K562 (cell line): ENCODE measurements around the gene MTPN. TPM values are rescaled to one million over a fixed set of nuclear protein-coding genes. Genes with fewer than 3 reads are reported as not detected.

Experiments
- BCL6 ChIP-seq: fragments of 250-450 bp; sonication (Bioruptor Pico); IDR thresholded peaks from 2 replicates; pipeline ENCODE4 v1.4.0; 2020
- CBX2 ChIP-seq: fragments of 200-600 bp; sonication (generic); IDR thresholded peaks from one replicate; pipeline ENCODE4 v1.6.1; 2012; ENCODE audit warnings: mild to moderate bottlenecking, low read length, inconsistent platforms; ENCODE audit not compliant: insufficient read depth, poor library complexity, severe bottlenecking
- DEAF1 ChIP-seq: fragments of 450-650 bp; formaldehyde crosslinking; IDR thresholded peaks from 2 replicates; pipeline ENCODE4 v1.4.0; 2020; ENCODE audit warnings: mild to moderate bottlenecking, moderate library complexity
- E2F3 ChIP-seq: fragments of 250-450 bp; sonication (Bioruptor Pico); IDR thresholded peaks from 2 replicates; pipeline ENCODE4 v1.4.0; 2020; ENCODE audit warnings: mild to moderate bottlenecking
- EP300 ChIP-seq: IDR thresholded peaks from 2 replicates; pipeline ENCODE4 v1.6.1; 2012; ENCODE audit warnings: low read length, improper control_type of control experiment
- EWSR1 ChIP-seq: fragments of 450-650 bp; IDR thresholded peaks from 2 replicates; pipeline ENCODE4 v1.6.1; 2018; ENCODE audit warnings: borderline replicate concordance, mild to moderate bottlenecking, low read depth, moderate library complexity; ENCODE audit not compliant: partially characterized antibody
- GATAD2B ChIP-seq: fragments of 450-650 bp; IDR thresholded peaks from 2 replicates; pipeline ENCODE4 v1.6.1; 2017; ENCODE audit warnings: mild to moderate bottlenecking, borderline replicate concordance
- MAFG ChIP-seq: fragments of 450-650 bp; conservative IDR thresholded peaks from 2 replicates; pipeline ENCODE4 v1.6.1; 2016; ENCODE audit warnings: missing genetic modification characterization, missing compliant biosample characterization
- POLR3A ChIP-seq: IDR thresholded peaks from 2 replicates; pipeline ENCODE4 v1.6.1; 2011; ENCODE audit warnings: borderline replicate concordance, mild to moderate bottlenecking, moderate library complexity; ENCODE audit not compliant: insufficient read length, insufficient read depth; ENCODE audit errors: extremely low read depth
- PURB ChIP-seq: sonication (generic); formaldehyde crosslinking; IDR thresholded peaks from 2 replicates; pipeline ENCODE4 v1.9.0; 2021; ENCODE audit warnings: low read depth, mild to moderate bottlenecking, missing genetic modification reagents
- PYGO2 ChIP-seq: fragments of 450-650 bp; IDR thresholded peaks from 2 replicates; pipeline ENCODE4 v1.6.1; 2016; ENCODE audit warnings: mild to moderate bottlenecking, missing genetic modification characterization, moderate library complexity, missing compliant biosample characterization
- RBM15 ChIP-seq: fragments of 200-400 bp; formaldehyde crosslinking; IDR thresholded peaks from 2 replicates; pipeline ENCODE4 v1.6.1; 2018; ENCODE audit warnings: mild to moderate bottlenecking, low read length, moderate library complexity; ENCODE audit not compliant: insufficient read depth
- RBM34 ChIP-seq: fragments of 200-400 bp; formaldehyde crosslinking; IDR thresholded peaks from 2 replicates; pipeline ENCODE4 v1.6.1; 2018; ENCODE audit warnings: low read length, borderline replicate concordance; ENCODE audit not compliant: insufficient read depth
- SNIP1 ChIP-seq: fragments of 450-650 bp; IDR thresholded peaks from 2 replicates; pipeline ENCODE4 v1.7.1; 2017; ENCODE audit warnings: low read depth, mild to moderate bottlenecking
- TOE1 ChIP-seq, 2 experiments: fragments of 450-650 bp in 1 of 2; sonication (generic) in 1 of 2; formaldehyde crosslinking in 1 of 2; IDR thresholded peaks; 2 replicates each; pipeline versions ENCODE4 v1.7.1 to v1.8.0; 2016 to 2022; ENCODE audit warnings: borderline replicate concordance in 2 of 2, mild to moderate bottlenecking in 2 of 2, antibody characterized with exemption in 1 of 2, inconsistent platforms in 1 of 2, low read depth in 1 of 2, missing genetic modification reagents in 1 of 2, moderate library complexity in 1 of 2
- USF1 ChIP-seq: sonication (generic); formaldehyde crosslinking; IDR thresholded peaks from 2 replicates; pipeline ENCODE4 v1.9.0; 2022; ENCODE audit warnings: mild to moderate bottlenecking, missing genetic modification reagents
- ZNF274 ChIP-seq: IDR thresholded peaks from 2 replicates; pipeline ENCODE4 v1.6.1; 2011; ENCODE audit warnings: low read depth, mild to moderate bottlenecking, low read length, moderate library complexity, borderline replicate concordance
- ZNF311 ChIP-seq: fragments of 250-450 bp; sonication (Bioruptor Pico); IDR thresholded peaks from 2 replicates; pipeline ENCODE4 v1.4.0; 2020; ENCODE audit warnings: mild to moderate bottlenecking, moderate library complexity
- ZNF586 ChIP-seq: fragments of 450-650 bp; formaldehyde crosslinking; conservative IDR thresholded peaks from 2 replicates; pipeline ENCODE4 v1.4.0; 2020; ENCODE audit warnings: mild to moderate bottlenecking, moderate library complexity
- polyA plus RNA-seq, 8 experiments: library from polyadenylated mRNA; depleted of rRNA in 4 of 8; stranded (reverse) in 5 of 8; unstranded in 3 of 8; fragments of >200 nt; fragmentation: Nextera tagmentation in 2 of 8; fragmentation: Illumina TruSeq in 1 of 8; extraction: Ambion mirVana in 2 of 8; extraction: Trizol in 1 of 8; gene quantifications; 2 replicates each; pipeline versions ENCODE4 v1.2.1 to v1.2.3, GENCODE V29; 2011 to 2014; ENCODE audit warnings: inconsistent platforms in 1 of 8, missing spikeins in 1 of 8
- total RNA-seq, 7 experiments: library from RNA; depleted of rRNA in 6 of 7; stranded (reverse); fragments of >200 nt in 6 of 7; fragmentation: Illumina TruSeq in 2 of 7; extraction: Trizol in 2 of 7; gene quantifications; 2 replicates each; pipeline versions ENCODE4 v1.2.1 to v1.2.3, GENCODE V29; 2011 to 2021; ENCODE audit warnings: low replicate concordance in 1 of 7
- TF ChIP-seq, protein P1 (sequence below): sonication (generic); formaldehyde crosslinking; IDR thresholded peaks from 2 replicates; pipeline ENCODE4 v1.8.0; 2022; ENCODE audit warnings: mild to moderate bottlenecking, missing genetic modification reagents
- TF ChIP-seq, protein P2 (sequence below): conservative IDR thresholded peaks from 2 replicates; pipeline ENCODE4 v1.6.1; 2011; ENCODE audit warnings: low read depth, mild to moderate bottlenecking, low read length; ENCODE audit not compliant: control insufficient read depth

MTPN gene
- total and polyA plus RNA-seq, 9 of the 15 experiments (the other 6 are each of a cell fraction or from before 2014, with no cell fraction given): 68.5 to 261 (median 156) TPM

DNA sequence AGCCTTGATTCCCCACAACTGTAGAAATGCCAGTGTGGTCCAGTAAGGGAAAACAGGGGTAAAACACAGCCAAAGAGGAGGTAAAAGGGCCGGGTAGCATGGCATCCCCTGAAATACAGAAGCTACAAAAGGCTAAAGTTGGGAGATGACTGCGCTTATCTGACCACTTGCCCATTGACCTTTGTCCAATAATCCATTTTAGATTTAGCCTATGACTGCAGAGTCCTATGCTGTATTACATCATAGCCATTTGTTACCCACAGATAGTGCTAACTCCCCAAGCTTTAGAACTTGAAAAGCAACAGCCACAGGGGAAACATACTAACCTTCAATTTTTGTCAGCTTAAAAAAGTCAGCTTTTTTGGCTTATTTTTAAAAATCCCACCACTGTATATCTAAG, 26.2 kb downstream of the MTPN start (continued):
- TF ChIP-seq, protein P1, sequence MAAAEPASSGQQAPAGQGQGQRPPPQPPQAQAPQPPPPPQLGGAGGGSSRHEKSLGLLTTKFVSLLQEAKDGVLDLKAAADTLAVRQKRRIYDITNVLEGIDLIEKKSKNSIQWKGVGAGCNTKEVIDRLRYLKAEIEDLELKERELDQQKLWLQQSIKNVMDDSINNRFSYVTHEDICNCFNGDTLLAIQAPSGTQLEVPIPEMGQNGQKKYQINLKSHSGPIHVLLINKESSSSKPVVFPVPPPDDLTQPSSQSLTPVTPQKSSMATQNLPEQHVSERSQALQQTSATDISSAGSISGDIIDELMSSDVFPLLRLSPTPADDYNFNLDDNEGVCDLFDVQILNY (CRISPR knock-in tag): no peak
- TF ChIP-seq RBM34 (no peak), ZNF586 (CRISPR knock-in tag) (no peak), POLR3A (no peak), RBM15 (no peak), USF1 (CRISPR knock-in tag) (no peak), SNIP1 (no peak), TOE1 (IDR thresholded peaks at IDR 0.05; ENCODE audit: borderline replicate concordance) (no peak), TOE1 (CRISPR knock-in tag; IDR thresholded peaks at IDR 0.05; ENCODE audit: borderline replicate concordance, low read depth) (no peak), ZNF274 (no peak), CBX2 (no peak), EP300 (peak; percentile 15; the same call in 1 of the 2 replicates), PURB (CRISPR knock-in tag) (no peak), MAFG (no peak), BCL6 (no peak), E2F3 (no peak), EWSR1 (no peak), ZNF311 (CRISPR knock-in tag) (no peak), PYGO2 (no peak), GATAD2B (no peak), DEAF1 (CRISPR knock-in tag) (no peak)
- TF ChIP-seq, protein P2, sequence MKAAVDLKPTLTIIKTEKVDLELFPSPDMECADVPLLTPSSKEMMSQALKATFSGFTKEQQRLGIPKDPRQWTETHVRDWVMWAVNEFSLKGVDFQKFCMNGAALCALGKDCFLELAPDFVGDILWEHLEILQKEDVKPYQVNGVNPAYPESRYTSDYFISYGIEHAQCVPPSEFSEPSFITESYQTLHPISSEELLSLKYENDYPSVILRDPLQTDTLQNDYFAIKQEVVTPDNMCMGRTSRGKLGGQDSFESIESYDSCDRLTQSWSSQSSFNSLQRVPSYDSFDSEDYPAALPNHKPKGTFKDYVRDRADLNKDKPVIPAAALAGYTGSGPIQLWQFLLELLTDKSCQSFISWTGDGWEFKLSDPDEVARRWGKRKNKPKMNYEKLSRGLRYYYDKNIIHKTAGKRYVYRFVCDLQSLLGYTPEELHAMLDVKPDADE: no peak
